ENCODE results near the gene MARVELD1.

MARVELD1 gene

GRCh38 chr10:97736902-97737769 lies 23.6 kb downstream of the MARVELD1 start, which contains the start of gene ZFYVE27:
Gene ZFYVE27 (plus strand): TSS chr10:97737128. CDS start chr10:97738478, 1,350 bp downstream.
- in situ Hi-C loops (cut with HindIII; ENCODE audit: low pct_unique_long_range_greater_than_20kb, low sequenced_read_pairs) = no loop called here
- DNase-seq (ENCODE audit: low read depth in 1 of 2, low spot score in 1 of 2) = peak; percentile 97
- no peak for TF ChIP-seq JUND (IDR thresholded peaks at IDR 0.05; ENCODE audit: low read depth)

- DNase-seq (ENCODE audit: low read depth in 1 of 2, low spot score in 1 of 2) = no peak
- in situ Hi-C loops (cut with HindIII; ENCODE audit: low pct_unique_long_range_greater_than_20kb, low sequenced_read_pairs) = no loop called here
- TF ChIP-seq JUND (IDR thresholded peaks at IDR 0.05; ENCODE audit: low read depth) = no peak
Measured at GRCh38 chr10:97737770-97738265, 24.3 kb downstream of the MARVELD1 start.

- in situ Hi-C loops (cut with HindIII; ENCODE audit: low pct_unique_long_range_greater_than_20kb, low sequenced_read_pairs) = no loop called here
- no peak for TF ChIP-seq JUND (IDR thresholded peaks at IDR 0.05; ENCODE audit: low read depth)
- no peak for DNase-seq (ENCODE audit: low read depth in 1 of 2, low spot score in 1 of 2)
Measured at GRCh38 chr10:97738616-97739015, 25.1 kb downstream of the MARVELD1 start.

DNA sequence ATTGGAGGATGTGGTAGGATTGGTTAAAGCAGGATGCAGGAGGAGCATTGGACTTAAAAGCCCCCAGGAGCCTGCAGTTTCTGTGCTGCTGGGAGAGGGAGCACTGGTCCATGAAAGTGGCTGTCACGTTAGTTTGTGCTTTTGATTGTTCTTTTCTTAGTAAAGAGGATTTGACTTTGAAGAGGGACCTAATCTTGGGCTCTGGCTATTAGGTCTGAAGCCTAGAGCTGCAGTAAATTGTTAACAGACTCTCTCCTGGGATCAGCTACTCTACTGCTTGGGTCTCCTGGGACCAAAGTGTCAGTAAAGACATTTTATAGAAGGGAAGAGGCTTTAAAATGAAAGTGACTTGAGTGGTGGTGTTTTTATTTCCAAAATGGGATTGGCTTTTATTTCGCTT lies 27.1 kb downstream of the MARVELD1 start:
- in situ Hi-C loops (cut with HindIII; ENCODE audit: low pct_unique_long_range_greater_than_20kb, low sequenced_read_pairs) = no loop called here
- no peak for TF ChIP-seq JUND (IDR thresholded peaks at IDR 0.05; ENCODE audit: low read depth)
- DNase-seq (ENCODE audit: low read depth in 1 of 2, low spot score in 1 of 2) = no peak

DNA sequence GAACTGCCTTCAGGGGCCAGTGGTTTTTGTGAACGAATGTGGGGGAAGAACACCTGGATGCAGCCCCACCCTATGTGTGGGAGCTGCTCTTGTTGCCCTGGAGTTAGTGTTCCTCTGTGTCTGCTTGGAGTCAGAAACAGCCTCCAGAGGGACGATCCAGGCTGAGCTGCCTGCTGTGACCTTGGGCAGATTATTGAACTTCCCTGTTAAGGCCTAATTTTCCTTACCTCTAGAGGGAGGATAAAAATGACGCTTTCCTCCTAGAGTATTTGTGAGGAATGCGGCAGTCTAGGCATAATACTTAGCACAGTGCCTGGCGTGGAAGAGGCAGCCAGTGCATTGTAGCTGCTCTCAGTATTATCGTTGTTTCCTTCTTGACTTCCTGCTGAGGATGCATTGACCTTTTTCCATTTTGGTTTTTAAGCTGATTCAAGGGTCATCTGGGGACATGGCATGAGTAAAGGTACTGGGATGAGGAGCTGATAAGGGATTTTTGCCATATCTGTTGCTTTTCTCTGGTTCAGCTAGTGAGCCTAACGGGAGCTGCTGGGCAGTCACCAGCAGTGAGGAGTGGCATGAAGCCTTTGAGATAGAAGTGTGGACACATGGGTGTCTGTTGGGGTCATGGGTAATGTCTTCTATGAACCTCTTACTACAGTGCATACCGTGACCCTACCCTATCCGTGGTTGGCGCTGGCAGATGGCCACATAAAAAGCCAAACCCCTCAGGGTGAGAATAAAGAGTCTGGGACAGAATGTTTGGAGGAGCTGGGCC lies 29.8 kb downstream of the MARVELD1 start:
- DNase-seq (ENCODE audit: low read depth in 1 of 2, low spot score in 1 of 2) = no peak
- in situ Hi-C loops (cut with HindIII; ENCODE audit: low pct_unique_long_range_greater_than_20kb, low sequenced_read_pairs) = no loop called here
- TF ChIP-seq JUND (IDR thresholded peaks at IDR 0.05; ENCODE audit: low read depth) = no peak

DNA sequence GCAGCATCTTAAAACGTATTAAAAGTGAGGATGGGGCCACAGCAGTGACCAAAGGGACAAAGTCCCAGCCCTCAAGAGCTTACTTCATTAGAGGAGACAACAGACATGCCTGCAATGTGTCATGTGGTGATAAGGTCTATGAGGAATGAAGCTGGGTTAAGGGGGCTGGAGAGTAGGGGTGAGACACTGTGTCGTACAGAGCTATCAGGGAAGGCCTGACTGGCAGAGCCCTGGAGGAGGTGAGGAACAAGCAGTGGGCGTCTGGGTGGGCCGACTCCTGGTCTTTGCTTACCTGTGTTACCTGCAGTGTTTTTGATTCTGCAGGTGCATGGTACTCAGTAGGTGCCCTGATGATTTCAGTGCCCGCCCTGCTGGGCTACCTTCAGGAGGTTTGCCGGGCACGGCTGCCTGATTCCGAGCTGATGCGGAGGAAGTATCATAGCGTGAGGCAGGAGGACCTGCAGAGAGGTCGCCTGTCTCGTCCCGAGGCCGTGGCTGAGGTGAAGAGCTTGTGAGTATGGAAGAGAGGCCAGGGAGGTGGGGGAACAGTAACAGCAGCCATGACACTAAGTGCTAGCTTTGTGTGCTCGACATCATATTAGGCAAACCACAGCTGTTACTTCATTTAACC lies 31.0 kb downstream of the MARVELD1 start:
- no peak for DNase-seq (ENCODE audit: low read depth in 1 of 2, low spot score in 1 of 2)
- in situ Hi-C loops (cut with HindIII; ENCODE audit: low pct_unique_long_range_greater_than_20kb, low sequenced_read_pairs) = no loop called here
- TF ChIP-seq JUND (IDR thresholded peaks at IDR 0.05; ENCODE audit: low read depth) = no peak

GRCh38 chr10:97747573-97747972 lies 34.0 kb downstream of the MARVELD1 start:
- no peak for DNase-seq (ENCODE audit: low read depth in 1 of 2, low spot score in 1 of 2)
- in situ Hi-C loops (cut with HindIII; ENCODE audit: low pct_unique_long_range_greater_than_20kb, low sequenced_read_pairs) = no loop called here

GRCh38 chr10:97748116-97748515 lies 34.6 kb downstream of the MARVELD1 start:
- DNase-seq (ENCODE audit: low read depth in 1 of 2, low spot score in 1 of 2) = no peak
- in situ Hi-C loops (cut with HindIII; ENCODE audit: low pct_unique_long_range_greater_than_20kb, low sequenced_read_pairs) = no loop called here
- TF ChIP-seq JUND (IDR thresholded peaks at IDR 0.05; ENCODE audit: low read depth) = no peak

More at GRCh38 chr10:97747573-97747972, 34.0 kb downstream of the MARVELD1 start:
- TF ChIP-seq JUND (IDR thresholded peaks at IDR 0.05; ENCODE audit: low read depth) = no peak

DNA sequence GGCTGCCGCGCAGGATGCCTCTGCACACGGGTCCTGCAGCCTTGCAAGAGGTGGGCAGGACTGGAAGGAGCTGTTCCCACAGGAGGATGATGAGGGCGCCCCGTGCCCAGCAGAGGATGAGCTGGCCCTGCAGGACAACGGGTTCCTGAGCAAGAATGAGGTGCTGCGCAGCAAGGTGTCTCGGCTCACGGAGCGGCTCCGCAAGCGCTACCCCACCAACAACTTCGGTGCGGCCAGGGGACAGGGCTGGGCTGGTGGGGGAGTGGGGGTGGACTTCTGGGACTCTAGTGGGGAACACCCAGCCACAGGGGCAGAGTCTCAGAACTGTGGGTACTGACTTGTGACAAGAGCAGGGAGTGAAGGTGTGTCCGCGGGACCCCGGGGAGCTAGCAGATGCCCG lies 39.4 kb downstream of the MARVELD1 start:
- DNase-seq (ENCODE audit: low read depth in 1 of 2, low spot score in 1 of 2) = no peak
- in situ Hi-C loops (cut with HindIII; ENCODE audit: low pct_unique_long_range_greater_than_20kb, low sequenced_read_pairs) = no loop called here
- TF ChIP-seq JUND (IDR thresholded peaks at IDR 0.05; ENCODE audit: low read depth) = no peak

DNA sequence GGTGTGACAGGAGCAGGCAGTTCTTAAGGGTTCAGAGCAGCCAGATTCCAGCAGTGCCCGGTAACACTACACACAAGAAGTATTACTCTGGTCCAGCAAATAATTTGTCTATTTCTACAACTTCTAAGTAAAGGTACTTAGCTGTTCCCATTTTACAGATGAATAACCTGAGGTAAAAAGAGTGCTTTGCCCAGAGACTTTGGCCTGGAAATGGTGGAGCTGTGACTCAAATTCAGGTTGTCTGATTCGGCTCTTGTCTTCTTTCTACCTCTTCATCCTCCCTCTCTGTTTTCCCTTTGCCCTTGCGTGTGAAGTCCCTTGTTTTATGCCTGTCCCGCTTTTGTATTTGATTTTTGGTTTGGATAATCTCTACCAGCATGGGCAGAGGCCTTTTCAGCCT lies 41.2 kb downstream of the MARVELD1 start:
- DNase-seq (ENCODE audit: low read depth in 1 of 2, low spot score in 1 of 2) = no peak
- in situ Hi-C loops (cut with HindIII; ENCODE audit: low pct_unique_long_range_greater_than_20kb, low sequenced_read_pairs) = no loop called here
- TF ChIP-seq JUND (IDR thresholded peaks at IDR 0.05; ENCODE audit: low read depth) = no peak

GRCh38 chr10:97755718-97756117 lies 42.2 kb downstream of the MARVELD1 start:
- DNase-seq (ENCODE audit: low read depth in 1 of 2, low spot score in 1 of 2) = no peak
- in situ Hi-C loops (cut with HindIII; ENCODE audit: low pct_unique_long_range_greater_than_20kb, low sequenced_read_pairs) = no loop called here
- TF ChIP-seq JUND (IDR thresholded peaks at IDR 0.05; ENCODE audit: low read depth) = no peak

- DNase-seq (ENCODE audit: low read depth in 1 of 2, low spot score in 1 of 2) = no peak
- in situ Hi-C loops (cut with HindIII; ENCODE audit: low pct_unique_long_range_greater_than_20kb, low sequenced_read_pairs) = no loop called here
- no peak for TF ChIP-seq JUND (IDR thresholded peaks at IDR 0.05; ENCODE audit: low read depth)
Measured at GRCh38 chr10:97757471-97757870, 43.9 kb downstream of the MARVELD1 start.

Measured in T47D (cell line).